ENCODE results near the gene VKORC1L1.

GRCh38 chr7:65960351-65961074, 87.6 kb downstream of the VKORC1L1 start:
- TF ChIP-seq CTCF (IDR thresholded peaks at IDR 0.05; ENCODE audit: poor library complexity, severe bottlenecking) (no peak), EZH2 (IDR thresholded peaks at IDR 0.05; ENCODE audit: borderline replicate concordance, insufficient read depth, low read length, poor library complexity, severe bottlenecking) (no peak)

Data from neural cell (in vitro differentiated cells).